Hepatocyte (in vitro differentiated cells): ENCODE data around the gene SMIM5. TPM values are rescaled to one million over a fixed set of nuclear protein-coding genes. Genes with fewer than 3 reads are reported as not detected.

Source experiments
- DNase-seq: peaks from one replicate; pipeline ENCODE4 v3.0.0-alpha.2; 2016; ENCODE audit warnings: low spot score
- H2AFZ ChIP-seq: fragments of 200-600 bp; sonication (generic); 2 replicates; pipeline ENCODE4 v1.6.0; 2016; ENCODE audit warnings: antibody characterized with exemption, mild to moderate bottlenecking
- H3K27ac ChIP-seq: fragments of 200-600 bp; sonication (generic); 2 replicates; pipeline ENCODE4 v1.5.1; 2016; ENCODE audit warnings: mild to moderate bottlenecking
- H3K27me3 ChIP-seq: fragments of 200-600 bp; sonication (generic); 2 replicates; pipeline ENCODE4 v1.6.1; 2016
- H3K36me3 ChIP-seq: fragments of 200-600 bp; sonication (generic); replicated peaks from 2 replicates; pipeline ENCODE4 v1.5.1; 2016; ENCODE audit warnings: low read depth; ENCODE audit not compliant: insufficient read depth
- H3K4me1 ChIP-seq: fragments of 200-600 bp; sonication (generic); 2 replicates; pipeline ENCODE4 v1.5.1; 2016; ENCODE audit warnings: mild to moderate bottlenecking, moderate library complexity; ENCODE audit not compliant: insufficient read depth
- H3K4me2 ChIP-seq: fragments of 200-600 bp; sonication (generic); 2 replicates; pipeline ENCODE4 v1.6.0; 2016
- H3K4me3 ChIP-seq: fragments of 200-600 bp; sonication (generic); 2 replicates; pipeline ENCODE4 v1.5.1; 2016; ENCODE audit warnings: mild to moderate bottlenecking
- H3K79me2 ChIP-seq: fragments of 200-600 bp; sonication (generic); 2 replicates; pipeline ENCODE4 v1.6.0; 2017; ENCODE audit warnings: mild to moderate bottlenecking
- H3K9me2 ChIP-seq: fragments of 200-600 bp; sonication (generic); replicated peaks from 2 replicates; pipeline ENCODE4 v1.6.0; 2017; ENCODE audit warnings: mild to moderate bottlenecking; ENCODE audit not compliant: insufficient read depth
- H3K9me3 ChIP-seq: fragments of 200-600 bp; sonication (generic); 2 replicates; pipeline ENCODE4 v1.5.1; 2016; ENCODE audit warnings: low read depth, mild to moderate bottlenecking
- H4K20me1 ChIP-seq: fragments of 200-600 bp; sonication (generic); 2 replicates; pipeline ENCODE4 v1.6.0; 2016; ENCODE audit warnings: mild to moderate bottlenecking; ENCODE audit not compliant: insufficient read depth, poor library complexity, severe bottlenecking
- EZH2 ChIP-seq: fragments of 200-600 bp; sonication (generic); IDR thresholded peaks from 2 replicates; pipeline ENCODE4 v1.6.1; 2016; ENCODE audit warnings: antibody characterized with exemption, mild to moderate bottlenecking, borderline replicate concordance
- EZH2phosphoT487 ChIP-seq: fragments of 200-600 bp; sonication (generic); IDR thresholded peaks from one replicate; pipeline ENCODE4 v1.6.1; 2018; ENCODE audit warnings: antibody characterized with exemption, mild to moderate bottlenecking, low read depth, moderate library complexity; ENCODE audit not compliant: unreplicated experiment, severe bottlenecking
- WGBS: methylation state at CpG from one replicate; pipeline ENCODE4 v1.1.6; 2016; ENCODE audit warnings: low lambda C conversion rate; ENCODE audit errors: missing lambda C conversion rate; 5-methylcytosine and 5-hydroxymethylcytosine counted together
- polyA plus RNA-seq: library from polyadenylated mRNA; unstranded; fragments of >200 nt; fragmentation: Nextera tagmentation; extraction: Ambion mirVana; gene quantifications from 2 replicates; pipeline ENCODE4 v1.2.1, GENCODE V29; 2016
- total RNA-seq: library from RNA; depleted of rRNA; stranded (reverse); fragments of >200 nt; gene quantifications from 2 replicates; pipeline ENCODE4 v1.2.3, GENCODE V29; 2014
- TF ChIP-seq, protein P1 (sequence below): fragments of 200-600 bp; sonication (generic); IDR thresholded peaks from 2 replicates; pipeline ENCODE4 v1.5.1; 2016; ENCODE audit warnings: antibody characterized with exemption, mild to moderate bottlenecking; ENCODE audit not compliant: poor library complexity

The SMIM5 gene
- total and polyA plus RNA-seq, 2 experiments from 2014 or later: 4.1 to 6.8 TPM

DNA sequence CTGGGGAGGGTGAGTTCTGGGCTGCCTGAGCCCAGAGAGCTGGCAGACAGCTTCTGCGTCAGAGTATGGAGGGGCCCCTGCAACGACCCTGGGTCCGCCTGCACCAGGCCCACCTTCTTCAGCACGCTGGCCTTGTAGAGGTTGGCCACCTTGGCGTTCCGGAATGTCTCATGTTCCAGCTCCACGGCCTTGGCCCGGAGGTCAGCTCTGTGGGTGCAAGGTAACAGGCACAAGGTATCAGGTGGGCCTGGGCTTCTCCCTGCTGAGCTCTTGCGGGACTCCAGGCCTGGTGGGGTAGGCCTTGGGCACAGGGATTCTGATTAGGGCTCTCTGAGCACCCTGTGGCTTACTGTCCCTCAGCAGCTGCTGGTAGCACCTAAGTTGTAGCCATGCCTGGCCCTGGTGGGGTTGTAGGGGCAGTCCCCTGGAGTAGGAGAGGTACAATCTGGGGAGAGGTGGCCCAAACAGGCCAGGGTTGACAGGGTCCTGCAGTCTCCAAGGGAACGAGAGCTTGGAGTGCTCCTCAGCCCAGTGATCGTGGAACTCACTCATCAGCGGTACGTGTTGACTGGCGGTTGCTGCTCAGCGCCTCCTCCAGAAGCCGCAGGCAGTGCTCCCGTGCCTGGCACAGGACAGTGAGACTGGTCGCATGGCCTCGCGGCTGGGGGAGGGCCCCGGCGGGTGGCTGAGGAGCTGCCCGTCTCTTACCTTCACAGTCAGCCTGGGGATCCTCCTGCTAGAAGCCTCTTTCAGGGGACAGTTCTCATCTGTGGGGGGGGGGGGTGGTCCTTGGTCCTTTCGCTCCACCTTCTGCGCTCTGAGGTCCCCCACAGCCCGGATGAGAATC is 2.9 kb upstream of the SMIM5 start:
- Histone ChIP-seq H3K27me3 (no peaks in the 10 kb centered on the region), H3K4me2 (no peak overlapping the region), H3K79me2 (no peaks in the 10 kb centered on the region), H3K9me2 (no peaks in the 10 kb centered on the region), H3K4me1 (peaks cover 21% of the 10 kb centered on the region), H4K20me1 (no peaks in the 10 kb centered on the region), H3K27ac (no peak overlapping the region), H3K4me3 (no peak overlapping the region), H2AFZ (no peak overlapping the region), H3K9me3 (no peaks in the 10 kb centered on the region), H3K36me3 (no peaks in the 10 kb centered on the region)
- 94% methylated on average over 25 of the region's 26 CpGs for WGBS
- TF ChIP-seq EZH2 (no peak), EZH2phosphoT487 (no peak)
- TF ChIP-seq, protein P1, sequence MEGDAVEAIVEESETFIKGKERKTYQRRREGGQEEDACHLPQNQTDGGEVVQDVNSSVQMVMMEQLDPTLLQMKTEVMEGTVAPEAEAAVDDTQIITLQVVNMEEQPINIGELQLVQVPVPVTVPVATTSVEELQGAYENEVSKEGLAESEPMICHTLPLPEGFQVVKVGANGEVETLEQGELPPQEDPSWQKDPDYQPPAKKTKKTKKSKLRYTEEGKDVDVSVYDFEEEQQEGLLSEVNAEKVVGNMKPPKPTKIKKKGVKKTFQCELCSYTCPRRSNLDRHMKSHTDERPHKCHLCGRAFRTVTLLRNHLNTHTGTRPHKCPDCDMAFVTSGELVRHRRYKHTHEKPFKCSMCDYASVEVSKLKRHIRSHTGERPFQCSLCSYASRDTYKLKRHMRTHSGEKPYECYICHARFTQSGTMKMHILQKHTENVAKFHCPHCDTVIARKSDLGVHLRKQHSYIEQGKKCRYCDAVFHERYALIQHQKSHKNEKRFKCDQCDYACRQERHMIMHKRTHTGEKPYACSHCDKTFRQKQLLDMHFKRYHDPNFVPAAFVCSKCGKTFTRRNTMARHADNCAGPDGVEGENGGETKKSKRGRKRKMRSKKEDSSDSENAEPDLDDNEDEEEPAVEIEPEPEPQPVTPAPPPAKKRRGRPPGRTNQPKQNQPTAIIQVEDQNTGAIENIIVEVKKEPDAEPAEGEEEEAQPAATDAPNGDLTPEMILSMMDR: no peak
- no peak for DNase-seq

DNA sequence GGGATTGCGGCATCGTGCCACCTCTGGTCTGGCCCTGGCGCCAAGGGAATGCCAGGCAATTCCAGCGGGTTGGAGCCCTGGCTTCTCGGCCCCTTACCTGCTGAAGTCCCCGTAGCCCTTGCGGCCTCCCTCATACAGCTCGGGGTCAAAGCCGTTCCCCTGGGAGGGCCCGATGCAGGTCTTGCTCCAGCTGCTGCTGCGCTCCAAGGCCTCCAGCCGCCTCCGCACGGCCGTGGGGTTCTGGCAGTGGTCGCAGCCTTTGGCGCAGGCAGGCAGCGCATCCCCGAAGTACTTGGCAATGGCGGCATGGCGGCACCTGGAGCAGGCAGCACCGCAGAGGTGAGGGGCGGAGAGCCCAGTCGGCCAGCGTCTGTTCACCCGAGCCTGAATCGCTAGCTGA is 1.9 kb upstream of the SMIM5 start:
- Histone ChIP-seq H3K4me3 (no peak overlapping the region), H3K9me3 (no peaks in the 10 kb centered on the region), H3K27me3 (no peaks in the 10 kb centered on the region), H3K4me1 (peaks cover 21% of the 10 kb centered on the region), H4K20me1 (no peaks in the 10 kb centered on the region), H3K36me3 (no peaks in the 10 kb centered on the region), H3K9me2 (no peaks in the 10 kb centered on the region), H3K27ac (no peak overlapping the region), H2AFZ (no peak overlapping the region), H3K4me2 (no peak overlapping the region), H3K79me2 (no peaks in the 10 kb centered on the region)
- DNase-seq: no peak
- TF ChIP-seq EZH2phosphoT487 (no peak), EZH2 (no peak)
- TF ChIP-seq, protein P1: no peak
- WGBS: 96% methylated on average over 27 of the region's 27 CpGs

DNA sequence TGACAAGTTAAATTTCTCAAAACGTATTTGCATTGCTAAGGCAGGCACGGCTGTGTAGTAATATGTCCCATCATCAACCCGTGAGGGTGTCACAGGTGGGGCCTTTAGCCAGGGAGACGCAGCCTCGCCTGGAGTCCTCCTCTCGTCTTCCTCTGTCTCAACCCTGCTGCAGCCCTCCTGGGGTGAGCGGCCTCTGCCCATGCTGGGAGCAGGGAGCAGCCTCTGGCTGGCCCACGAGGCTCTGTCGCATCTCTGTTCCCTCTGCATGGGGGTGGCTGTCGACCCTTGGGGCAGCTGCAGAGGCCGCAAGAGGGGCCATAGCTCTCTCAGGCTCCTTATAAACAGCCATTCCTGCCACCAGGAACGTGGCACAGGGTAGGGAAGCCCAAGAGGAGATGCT is 806 bp upstream of the SMIM5 start:
- peaks cover 21% of the 10 kb centered on the region for H3K4me1 ChIP-seq
- WGBS: 88% methylated on average over 12 of the region's 12 CpGs
- H3K9me3 ChIP-seq: no peaks in the 10 kb centered on the region
- H3K4me2 ChIP-seq: no peak overlapping the region
- H4K20me1 ChIP-seq: no peaks in the 10 kb centered on the region
- no peaks in the 10 kb centered on the region for H3K36me3 ChIP-seq
- DNase-seq: no peak
- no peak overlapping the region for H2AFZ ChIP-seq
- H3K4me3 ChIP-seq: no peak overlapping the region
- no peaks in the 10 kb centered on the region for H3K79me2 ChIP-seq
- TF ChIP-seq EZH2 (no peak), EZH2phosphoT487 (no peak)
- TF ChIP-seq, protein P1: no peak
- H3K9me2 ChIP-seq: no peaks in the 10 kb centered on the region
- no peaks in the 10 kb centered on the region for H3K27me3 ChIP-seq
- H3K27ac ChIP-seq: no peak overlapping the region
